ENCODE data around the gene LDB2. TPM values are rescaled to one million over a fixed set of nuclear protein-coding genes. Genes with fewer than 3 reads are reported as not detected.
"Not testable (repeated sequence)": the region's sequence is repeated elsewhere in the genome, so short reads cannot be mapped to it uniquely, and the experiment has no call there.

Gene LDB2
- total RNA-seq, 1 donor from 2014 or later = not detected

GRCh38 chr4:16573739-16574138 lies 324.7 kb downstream of the LDB2 start:
- intact Hi-C loops (cut with micrococcal nuclease) = no loop called here

GRCh38 chr4:16573206-16573605 lies 325.2 kb downstream of the LDB2 start:
- intact Hi-C loops (cut with micrococcal nuclease) = no loop called here

DNA sequence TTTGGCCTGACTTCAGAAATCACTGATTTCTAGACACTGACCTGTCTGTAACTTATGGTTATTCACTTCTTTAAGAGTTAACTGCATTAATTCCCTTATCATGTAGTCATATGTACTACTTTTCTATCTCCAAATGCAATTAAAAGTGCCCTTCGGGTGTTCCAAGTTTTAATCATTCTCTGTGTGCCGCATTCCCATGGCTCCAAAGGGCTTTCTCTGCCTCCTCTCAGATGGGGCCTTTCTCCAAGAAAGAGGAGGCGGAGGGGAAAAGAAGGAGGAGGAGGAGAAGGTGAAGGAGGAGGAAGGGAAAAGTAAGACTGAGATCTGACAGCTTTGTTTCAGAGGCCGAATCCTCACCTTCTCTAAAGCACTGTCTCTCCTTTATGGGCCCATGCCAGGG lies 325.8 kb downstream of the LDB2 start:
- intact Hi-C loops (cut with micrococcal nuclease) = no loop called here

GRCh38 chr4:16572161-16572560 lies 326.3 kb downstream of the LDB2 start:
- intact Hi-C loops (cut with micrococcal nuclease) = no loop called here

DNA sequence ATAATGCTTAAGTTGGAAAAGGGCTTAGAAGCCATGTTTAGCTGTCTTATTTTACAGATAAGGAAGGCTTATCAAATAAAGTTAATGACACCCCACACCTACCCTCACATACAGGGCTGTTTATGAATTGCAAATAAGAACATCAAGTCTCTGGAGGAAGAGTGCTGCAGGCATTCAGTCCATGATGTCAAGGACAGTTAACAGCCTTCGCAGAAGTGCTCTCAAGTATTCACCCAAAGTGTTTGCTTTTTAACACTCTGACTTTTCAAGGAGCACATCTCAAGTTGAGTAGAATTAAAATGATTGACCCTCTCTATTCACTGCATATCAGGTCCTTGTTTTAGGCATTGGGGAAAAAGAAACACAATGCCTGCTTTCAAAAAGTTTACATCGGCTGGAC lies 328.7 kb downstream of the LDB2 start:
- intact Hi-C loops (cut with micrococcal nuclease) = no loop called here

- intact Hi-C loops (cut with micrococcal nuclease) = not testable (repeated sequence)
Measured at GRCh38 chr4:16557316-16557715, 341.1 kb downstream of the LDB2 start.

- intact Hi-C loops (cut with micrococcal nuclease) = no loop called here
Measured at GRCh38 chr4:16555156-16555555, 343.3 kb downstream of the LDB2 start.

DNA sequence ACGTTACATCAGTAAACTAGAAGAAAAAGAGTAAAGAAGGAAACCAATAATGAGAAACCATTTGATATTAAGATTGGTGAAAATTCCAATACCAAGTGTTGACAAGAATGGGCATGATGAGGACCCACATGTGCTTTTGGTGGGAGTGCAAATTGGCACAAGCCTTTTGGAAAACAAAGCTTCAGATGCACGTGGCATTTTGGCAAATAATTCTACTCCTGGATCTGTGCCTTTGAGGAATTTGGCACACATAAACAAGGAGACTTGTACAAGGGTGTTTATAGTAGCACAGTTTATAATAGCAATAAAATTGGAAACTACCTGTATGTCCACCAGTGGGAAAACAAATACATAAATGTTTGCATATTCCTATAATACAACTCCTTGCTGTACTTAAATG lies 347.9 kb downstream of the LDB2 start:
- intact Hi-C loops (cut with micrococcal nuclease) = no loop called here

DNA sequence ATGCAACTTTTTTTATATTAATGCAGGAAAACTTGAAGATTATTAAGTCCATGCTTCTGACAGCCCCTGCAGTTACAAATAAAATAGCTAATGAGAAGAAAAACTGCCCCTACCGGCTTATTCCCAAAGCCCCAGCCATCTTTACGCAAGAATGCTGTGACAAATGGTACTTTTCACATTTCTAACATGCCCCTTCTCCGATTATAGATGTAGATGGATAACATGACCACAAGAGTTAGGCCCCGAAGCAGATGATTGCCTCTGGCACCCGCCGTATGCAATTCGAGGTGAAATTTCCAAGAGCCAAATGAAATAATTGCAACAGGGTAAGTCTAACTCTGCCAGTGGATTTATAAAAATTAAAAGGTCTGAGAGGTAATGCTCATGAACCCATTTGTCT lies 352.8 kb downstream of the LDB2 start:
- intact Hi-C loops (cut with micrococcal nuclease) = no loop called here

GRCh38 chr4:16544869-16545268 lies 353.6 kb downstream of the LDB2 start:
- intact Hi-C loops (cut with micrococcal nuclease) = no loop called here

GRCh38 chr4:16544251-16544721 lies 354.2 kb downstream of the LDB2 start:
- intact Hi-C loops (cut with micrococcal nuclease) = no loop called here

- intact Hi-C loops (cut with micrococcal nuclease) = no loop called here
Measured at GRCh38 chr4:16537926-16538325, 360.5 kb downstream of the LDB2 start.

DNA sequence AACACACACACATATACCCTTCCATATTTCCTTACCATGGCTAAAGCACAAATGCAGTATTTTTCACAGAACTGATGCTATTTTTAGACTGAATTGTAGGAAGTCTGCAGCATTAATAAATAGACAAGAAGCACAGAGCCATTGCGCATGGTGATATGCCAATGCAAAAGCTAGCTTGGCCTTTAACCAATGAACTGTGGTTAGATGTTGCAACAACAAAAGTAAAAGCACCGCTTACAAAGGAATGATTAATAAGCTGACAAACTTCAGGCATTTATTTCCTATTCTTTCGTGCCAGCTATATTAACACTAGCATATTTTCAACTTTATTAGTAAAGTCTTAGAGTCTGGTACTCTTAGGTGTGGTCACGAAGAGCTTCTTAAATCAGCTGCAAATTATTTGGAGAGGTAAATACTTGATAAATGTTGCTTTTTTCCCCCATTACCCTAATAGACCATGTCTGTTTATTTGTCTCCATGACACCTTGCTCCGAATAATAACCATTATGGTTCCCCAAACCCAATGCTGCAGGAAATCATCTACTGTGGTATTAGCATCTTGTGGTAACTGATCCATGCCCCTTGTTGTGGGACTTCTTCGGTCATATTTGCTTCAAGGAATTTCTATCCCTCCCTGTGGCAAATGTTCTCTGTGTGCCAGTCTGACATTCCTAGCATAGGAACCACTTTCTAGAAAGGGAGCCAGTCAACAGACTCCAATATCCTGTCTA lies 366.0 kb downstream of the LDB2 start:
- intact Hi-C loops (cut with micrococcal nuclease) = no loop called here

GRCh38 chr4:16530688-16531635 lies 367.5 kb downstream of the LDB2 start:
- intact Hi-C loops (cut with micrococcal nuclease) = no loop called here

DNA sequence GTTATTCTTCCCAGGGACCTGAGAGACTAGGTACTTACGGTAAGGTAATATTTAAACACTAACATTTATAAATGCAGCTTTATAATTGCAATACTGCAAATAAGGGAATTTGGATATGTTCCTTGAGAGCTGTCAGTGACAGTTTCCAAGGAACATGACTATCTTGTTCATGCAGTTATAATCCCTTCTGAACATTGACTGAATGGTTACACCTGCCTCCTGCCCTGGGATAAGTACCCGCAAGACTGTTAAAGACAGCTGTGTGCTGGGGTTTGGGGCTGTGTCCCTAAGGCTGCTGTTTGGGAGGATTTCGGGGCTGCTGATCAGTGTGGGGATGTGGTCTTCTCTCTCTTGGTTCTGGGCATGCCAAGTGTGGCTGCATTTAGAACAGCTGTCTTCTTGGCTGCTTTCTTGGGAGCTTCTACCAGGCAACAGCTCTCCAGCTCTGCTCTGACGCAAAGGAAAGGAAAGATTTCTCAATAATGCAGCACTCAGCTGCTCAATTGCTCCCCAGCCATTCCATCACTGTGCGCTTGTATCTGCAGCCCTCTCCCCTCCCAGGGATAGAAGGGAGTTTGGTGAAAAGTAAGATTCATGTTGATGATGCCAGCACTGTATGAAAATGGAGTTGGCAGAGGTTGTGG lies 373.4 kb downstream of the LDB2 start:
- intact Hi-C loops (cut with micrococcal nuclease) = no loop called here

DNA sequence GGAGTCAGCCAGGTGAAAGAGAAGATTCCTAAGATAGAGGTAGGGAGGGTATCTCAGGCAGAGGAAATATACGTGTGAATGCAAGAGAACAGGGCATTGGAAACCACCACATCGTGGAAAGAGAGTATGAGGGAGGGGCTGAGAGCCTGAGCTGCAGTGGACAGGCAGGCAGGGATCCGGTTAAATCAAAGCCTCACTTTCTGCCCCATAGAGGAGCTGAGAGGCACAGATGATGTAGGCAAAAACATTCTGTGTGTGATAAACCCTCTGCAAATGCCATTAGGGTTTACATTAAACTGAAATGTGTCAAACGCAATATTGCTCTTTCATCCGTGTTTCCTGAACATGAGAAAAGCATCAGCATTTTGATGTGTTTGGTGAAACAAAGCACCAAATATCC lies 374.0 kb downstream of the LDB2 start:
- intact Hi-C loops (cut with micrococcal nuclease) = no loop called here

DNA sequence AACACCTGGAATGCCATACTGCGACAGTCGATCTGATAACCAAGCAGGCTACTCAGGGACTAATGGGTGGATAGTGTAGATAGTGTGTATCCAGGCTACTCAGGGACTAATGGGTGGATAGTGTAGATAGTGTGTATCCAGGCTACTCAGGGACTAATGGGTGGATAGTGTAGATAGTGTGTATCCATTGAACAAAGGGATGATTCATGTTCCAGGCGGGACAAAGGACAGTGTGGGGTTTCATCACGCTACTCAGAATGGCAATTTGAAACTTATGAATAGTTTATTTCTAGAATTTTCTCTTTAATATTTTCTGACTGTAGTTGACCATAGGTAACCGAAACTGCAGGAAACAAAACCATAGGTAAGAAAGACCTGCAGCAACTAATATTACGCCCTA lies 374.9 kb downstream of the LDB2 start:
- intact Hi-C loops (cut with micrococcal nuclease) = not testable (repeated sequence)

- intact Hi-C loops (cut with micrococcal nuclease) = no loop called here
Measured at GRCh38 chr4:16521156-16521915, 377.1 kb downstream of the LDB2 start.

DNA sequence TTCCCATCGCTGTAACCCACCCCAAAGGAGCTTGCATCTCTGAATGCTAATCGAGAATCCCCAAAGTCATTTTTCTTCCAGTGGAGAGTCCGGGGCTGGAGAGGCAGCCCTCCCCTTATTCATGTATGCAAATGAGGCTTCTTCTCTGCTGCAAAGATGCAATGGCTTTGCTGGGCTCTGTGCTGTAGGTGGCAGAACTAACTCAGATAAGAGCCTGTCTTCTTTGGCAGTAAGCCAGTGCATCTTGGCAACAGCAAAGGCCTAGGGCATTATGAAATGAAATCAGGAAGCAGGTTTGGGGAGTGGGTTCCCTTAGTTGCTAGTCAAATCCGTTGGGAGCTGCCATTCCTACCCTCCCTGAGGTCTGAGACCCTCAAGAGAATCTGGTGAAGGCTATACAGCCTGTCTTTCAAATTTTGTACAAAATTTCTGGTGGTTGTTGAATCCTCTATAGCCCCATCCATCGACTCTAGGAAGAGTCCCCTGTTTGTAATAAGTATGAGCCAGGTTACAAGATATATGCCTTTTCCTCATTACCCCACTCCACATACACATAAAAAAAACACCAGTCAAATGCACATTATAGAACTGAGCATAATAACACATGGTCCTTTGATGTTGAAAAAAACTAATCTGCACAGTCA lies 381.5 kb downstream of the LDB2 start:
- intact Hi-C loops (cut with micrococcal nuclease) = no loop called here

DNA sequence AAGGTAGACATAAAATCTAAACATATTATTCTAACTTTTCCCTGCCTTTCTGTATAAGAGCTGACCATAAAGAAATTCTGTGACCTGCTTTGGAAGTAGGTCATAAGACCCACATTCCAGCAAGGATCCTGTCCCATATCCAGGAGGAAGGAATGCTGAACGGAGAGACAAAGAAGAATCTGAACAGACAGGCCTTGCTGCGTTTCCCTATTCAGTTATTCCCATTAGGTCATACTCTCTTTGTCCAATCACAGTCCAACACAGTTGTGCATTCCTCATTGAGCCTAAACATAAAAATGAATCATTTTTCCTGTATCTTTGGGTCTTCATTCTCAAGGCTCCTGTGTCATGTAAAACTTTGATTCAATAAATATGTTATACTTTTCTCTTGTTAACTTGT lies 384.6 kb downstream of the LDB2 start:
- intact Hi-C loops (cut with micrococcal nuclease) = no loop called here

- intact Hi-C loops (cut with micrococcal nuclease) = no loop called here
Measured at GRCh38 chr4:16508968-16509367, 389.5 kb downstream of the LDB2 start.

All from T-helper 1 cell treated with Interleukin-12 subunit alpha and Interleukin-12 subunit beta and Interleukin-4 antibody, amounts not matched to agents 30 ng/mL and 1 ng/mL, for 36 hours (primary cell).